GM19043 (cell line): ENCODE data around the gene ZFYVE1.
"Not testable (repeated sequence)": the region's sequence is repeated elsewhere in the genome, so short reads cannot be mapped to it uniquely, and the experiment has no call there.

ENCODE experiments used
- ATAC-seq: cut with Tn5 transposase; IDR thresholded peaks from one replicate; pipeline ENCODE4 v1.9.1; 2021; ENCODE audit warnings: low read depth; ENCODE audit not compliant: unreplicated experiment

The ZFYVE1 gene

DNA sequence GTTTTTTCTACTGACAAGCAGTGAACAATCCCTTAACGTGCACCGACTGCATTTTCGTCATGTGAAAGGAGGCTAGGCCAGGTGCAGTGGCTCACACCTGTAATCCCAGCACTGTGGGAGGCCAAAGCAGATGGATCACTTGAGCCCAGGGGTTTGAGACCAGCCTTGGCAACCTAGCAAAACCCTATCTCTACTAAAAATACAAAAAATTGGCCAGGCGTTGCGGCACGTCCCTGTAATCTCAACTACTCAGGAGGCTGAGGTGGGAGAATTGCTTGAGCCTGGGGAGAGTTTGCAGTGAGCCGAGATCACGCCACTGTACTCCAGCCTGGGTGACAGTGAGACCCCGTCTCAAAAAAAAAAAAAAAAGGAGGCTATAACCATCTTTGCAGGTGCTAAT, 22.3 kb downstream of the ZFYVE1 start:
- not testable (repeated sequence) for ATAC-seq

DNA sequence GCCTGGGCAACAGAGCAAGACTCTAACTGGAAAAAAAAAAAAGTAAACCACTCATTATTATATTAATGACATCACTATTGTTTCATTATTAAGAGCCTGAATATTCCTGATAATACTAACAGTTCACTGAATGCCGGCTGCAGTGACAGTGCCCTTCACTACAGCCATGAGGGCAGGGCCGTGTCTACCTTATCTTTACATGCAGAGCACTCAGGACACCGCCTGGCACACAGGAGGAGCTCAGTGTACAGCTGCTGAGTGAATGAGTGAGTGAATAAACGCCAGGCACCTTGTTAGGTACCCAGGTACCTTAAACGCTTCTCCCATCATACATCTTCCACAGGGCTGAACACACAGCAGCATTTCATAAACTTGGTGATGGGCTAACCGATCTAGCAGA, 23.2 kb downstream of the ZFYVE1 start:
- ATAC-seq, result no peak

DNA sequence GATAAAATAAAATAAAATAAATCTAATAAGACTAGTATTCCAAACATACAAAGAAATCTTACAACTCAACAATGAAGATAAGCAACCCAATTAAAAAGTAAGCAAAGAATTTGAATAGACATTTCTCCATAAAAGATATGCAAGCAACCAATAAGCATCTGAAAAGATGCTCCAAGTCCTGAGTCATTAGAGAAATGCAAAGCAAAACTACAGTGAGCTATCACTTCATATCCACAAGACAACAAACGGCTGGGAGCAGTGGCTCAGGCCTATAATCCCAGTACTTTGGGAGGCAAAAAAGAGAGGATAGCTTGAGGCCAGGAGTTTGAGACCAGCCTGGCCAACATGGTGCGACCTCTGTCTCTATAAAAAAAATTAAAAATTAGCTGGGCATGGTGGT, 26.8 kb downstream of the ZFYVE1 start:
- ATAC-seq, result no peak

DNA sequence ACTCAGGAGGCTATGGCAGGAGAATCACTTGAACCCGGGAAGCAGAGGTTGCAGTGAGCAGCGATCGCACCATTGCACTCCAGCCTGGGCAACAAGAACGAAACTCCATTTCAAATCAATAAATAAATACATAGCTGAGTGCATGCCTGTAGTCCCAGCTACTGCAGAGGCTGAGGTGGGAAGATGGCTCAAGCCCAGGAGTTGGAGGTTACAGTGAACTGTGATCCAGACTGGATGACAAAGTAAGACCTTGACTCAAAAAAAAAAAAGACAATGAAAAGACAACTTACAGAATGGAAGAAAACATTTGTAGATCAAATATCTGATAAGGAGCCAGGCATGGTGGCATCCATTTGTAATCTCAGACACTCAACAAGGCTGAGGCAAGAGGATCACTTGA, 27.6 kb downstream of the ZFYVE1 start:
- ATAC-seq, result no peak

DNA sequence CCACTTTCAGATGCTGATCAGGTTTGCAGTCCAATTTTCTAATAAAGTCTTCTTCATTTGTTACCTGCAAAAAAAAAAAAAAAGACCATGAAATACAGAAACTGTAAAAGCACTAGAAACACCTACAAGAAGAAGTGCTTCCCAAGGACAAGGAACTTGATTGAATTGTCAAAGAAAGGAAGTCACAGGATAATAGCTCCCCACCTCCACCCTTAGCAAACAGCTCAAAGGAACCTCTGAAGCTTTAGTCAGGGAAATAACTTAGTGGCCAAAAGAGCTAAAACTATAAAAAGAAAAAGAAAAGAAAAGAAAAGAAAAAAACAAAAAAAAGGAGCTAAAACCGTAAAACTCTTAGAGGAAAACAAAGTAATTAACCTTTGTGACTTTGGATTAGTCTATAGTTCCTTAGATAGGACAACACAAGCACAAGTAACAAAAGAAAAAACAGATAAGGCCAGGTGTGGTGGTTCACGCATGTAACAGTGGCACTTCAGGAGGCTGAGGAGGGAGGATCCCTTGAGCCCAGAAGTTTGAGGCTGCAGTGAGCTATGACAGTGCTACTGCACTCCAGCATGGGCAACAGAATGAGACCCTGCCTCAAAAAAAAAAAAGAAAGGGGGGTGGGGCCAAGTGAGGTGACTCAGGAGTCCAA, 28.5 kb downstream of the ZFYVE1 start:
- no peak for ATAC-seq

DNA sequence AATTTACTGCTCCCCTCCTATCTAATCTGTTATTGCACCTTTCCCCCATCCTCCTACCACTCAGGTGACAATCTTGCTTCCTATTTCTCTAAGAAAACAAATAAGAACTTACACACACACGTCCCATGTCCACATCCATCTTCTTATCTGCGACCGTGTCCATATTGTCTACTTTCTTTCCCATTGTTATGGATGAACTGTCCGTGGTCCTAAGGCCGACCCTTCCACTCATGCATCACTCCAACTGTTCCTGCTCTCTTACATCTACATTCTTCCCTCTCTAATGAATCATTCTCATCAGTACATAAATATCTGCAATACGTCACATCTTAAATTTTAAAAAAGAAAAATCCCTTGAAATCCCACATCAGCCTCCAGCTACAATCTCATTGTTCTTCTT, 30.0 kb downstream of the ZFYVE1 start:
- no peak for ATAC-seq

DNA sequence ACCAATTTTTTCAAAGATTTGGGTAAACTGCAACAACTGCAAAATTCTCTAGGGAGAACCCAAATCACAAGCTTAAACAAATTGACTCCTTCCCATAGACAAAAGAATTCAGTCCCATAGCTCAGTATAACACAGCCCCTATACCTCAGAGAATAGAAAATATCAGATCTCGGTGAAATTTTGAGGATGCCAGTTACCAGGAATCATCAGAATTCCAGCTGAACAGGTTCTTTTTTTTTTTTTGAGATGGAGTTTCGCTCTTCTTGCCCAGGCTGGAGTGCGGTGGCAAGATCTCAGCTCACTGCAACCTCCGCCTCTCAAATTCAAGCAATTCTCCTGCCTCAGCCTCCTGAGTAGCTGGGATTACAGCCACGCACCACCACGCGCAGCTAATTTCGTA, 36.7 kb downstream of the ZFYVE1 start:
- no peak for ATAC-seq

DNA sequence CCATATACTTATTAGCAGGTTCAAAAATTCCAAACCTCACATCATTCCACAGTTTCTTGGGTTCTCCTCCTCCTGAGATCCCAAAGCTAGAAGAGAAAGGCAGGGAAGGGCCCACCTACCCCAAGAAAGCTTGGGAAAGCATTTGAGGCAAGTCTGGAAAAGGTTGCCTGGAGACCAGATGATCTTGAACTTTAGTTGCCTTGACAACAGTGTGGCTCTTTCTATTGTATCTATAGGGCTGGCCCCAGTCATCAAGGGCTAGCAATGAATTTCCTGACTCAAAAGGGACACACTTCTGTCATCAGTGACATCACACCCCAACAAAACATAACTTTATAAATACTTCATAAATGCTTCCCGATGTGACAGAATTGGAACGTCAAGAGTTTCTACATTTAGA, 40.0 kb downstream of the ZFYVE1 start:
- ATAC-seq, result no peak

DNA sequence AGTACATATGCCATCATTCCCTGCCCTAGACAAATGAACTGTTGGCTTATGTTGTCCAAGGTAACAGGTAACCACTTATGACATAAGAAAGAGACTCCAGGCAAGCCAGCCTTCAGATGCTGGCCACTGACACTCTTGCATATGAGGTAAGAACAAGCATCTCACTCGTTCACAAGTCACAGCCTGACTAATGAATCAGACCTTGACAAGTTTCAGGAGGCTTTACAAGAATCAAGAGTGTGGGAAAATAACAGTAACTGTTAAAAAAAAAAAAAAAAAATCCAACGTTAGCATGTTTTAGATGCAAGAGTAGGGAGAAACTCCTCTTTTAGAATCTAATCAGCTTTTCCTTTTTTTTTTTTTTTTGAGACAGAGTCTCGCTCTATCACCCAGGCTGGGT, 40.7 kb downstream of the ZFYVE1 start:
- no peak for ATAC-seq

DNA sequence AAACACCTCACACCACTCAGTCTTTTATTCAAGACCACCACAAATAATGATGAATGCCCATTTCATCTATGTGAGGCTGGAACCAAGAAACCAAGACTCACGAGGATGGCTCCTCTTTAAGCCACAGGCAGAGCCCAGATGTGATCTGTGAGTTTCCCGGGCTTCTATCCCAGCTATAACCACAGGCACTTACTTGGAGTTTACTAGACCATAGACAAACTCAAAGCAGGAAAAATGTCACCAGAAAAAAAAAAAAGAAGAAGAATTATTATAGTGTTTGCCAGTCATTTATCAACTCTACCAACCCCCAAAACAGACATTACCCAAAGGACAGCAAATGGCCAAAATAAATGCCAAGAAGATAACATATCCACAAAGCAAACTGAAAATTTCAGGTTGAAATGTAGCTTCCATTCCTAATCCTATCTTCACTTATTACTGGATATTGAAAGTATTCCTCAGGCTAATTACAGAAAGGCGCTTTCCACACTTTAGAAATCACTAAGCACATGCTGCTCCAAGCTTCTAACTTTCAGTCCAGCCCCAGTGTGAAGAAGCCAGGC, 44.7 kb downstream of the ZFYVE1 start:
- no peak for ATAC-seq

DNA sequence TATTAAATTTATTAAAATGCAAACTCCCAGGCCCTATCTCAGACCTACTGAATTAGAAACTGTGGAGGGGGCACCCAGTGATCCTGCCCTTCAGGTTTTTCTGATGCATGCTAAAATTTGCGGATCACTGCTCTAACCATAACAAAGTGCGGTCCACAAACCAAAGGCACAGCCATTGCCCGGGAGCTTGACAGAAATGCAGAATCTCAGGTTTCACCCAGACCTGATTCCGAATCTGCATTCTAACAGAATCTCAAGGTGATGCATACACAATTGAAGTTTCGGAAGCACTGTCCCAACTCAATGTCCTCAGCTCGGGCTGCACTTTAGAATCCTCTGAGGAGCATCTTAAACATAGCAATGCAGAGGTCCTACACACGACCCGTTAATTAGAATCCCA, 46.0 kb downstream of the ZFYVE1 start:
- ATAC-seq, result no peak

DNA sequence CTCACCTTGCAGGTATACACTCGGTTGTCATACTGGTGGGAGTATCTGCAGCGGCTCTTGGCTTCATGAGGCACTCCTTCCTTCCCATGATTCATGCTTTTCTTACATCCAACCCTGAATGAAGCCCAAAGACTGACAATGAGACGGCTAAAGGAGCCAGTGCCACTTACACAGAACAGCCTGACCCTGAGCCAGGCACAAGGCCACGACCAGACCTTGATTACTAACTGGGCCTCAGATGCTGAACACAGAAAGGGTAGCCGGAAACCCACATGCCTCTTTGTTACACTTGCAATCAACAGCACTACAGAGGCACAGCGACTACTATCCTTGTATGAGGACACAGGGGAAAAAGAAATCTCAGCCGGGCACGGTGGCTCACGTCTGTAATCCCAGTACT, 48.0 kb downstream of the ZFYVE1 start:
- no peak for ATAC-seq

DNA sequence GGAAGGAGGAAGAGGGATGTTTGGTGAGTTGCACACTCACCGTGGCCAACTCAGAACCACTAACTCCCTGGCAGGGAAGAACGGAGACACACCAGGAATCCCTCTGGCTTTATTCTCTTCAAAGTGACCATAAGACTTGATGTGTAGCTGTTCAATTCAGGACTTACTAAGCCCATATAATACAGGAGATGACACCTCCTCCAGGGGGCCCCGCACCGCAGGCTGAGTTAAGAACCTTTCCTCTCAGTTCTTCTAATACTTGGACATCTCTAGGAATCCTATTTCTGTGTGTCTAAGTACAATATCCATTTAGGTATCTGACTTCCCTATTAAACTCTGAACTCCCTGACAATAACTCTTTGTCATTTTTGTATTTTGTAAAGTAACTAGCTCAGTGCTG, 51.1 kb downstream of the ZFYVE1 start:
- ATAC-seq, result no peak

DNA sequence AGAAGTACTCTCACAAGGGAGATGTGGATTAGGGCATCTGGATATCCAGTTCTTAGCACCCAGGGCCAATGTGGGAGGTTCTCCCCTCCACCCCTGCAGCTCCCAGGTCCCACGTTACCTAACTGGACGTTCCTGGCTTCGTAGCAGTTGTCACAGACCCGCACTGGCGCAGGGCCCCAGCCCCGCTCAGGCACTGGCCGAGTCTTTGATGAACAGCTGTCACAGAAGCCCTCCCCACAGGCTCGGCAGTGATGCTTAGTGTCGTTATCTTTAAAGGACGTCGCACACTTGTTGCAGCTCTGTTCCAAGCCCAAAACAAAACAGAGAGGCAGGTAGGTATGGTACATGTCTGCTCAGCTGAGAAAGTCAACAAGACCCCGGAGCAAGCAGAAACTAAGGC, 52.2 kb downstream of the ZFYVE1 start:
- ATAC-seq, result no peak

DNA sequence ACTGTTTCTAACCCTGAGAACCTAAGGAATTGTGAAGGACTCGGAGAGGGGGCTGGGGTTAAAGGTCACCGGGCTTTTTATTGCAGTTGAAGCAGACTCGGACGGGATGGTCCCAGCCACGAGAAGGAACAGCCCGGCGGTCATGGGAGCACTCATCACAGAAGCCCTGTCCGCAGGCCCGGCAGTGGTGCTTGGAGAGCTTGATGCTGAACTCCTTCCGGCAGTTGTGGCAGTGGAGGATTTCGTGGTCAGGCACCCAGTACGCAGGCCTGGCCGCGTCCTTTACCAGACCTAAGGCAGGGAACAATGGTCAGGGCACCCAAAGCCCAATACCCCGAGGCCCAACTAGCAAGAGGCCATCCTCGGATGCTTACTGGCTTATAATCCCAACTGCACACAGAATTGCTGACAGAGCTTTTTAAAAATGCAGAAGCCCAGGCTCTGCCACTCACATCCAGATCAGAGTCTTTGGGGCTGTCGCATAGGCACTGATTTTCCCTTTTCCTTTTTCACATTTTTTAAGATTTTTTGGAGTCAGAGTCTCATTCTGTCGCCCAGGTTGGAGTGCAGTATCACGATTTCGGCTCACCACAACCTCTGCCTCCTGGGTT, 56.0 kb downstream of the ZFYVE1 start:
- ATAC-seq, result no peak

DNA sequence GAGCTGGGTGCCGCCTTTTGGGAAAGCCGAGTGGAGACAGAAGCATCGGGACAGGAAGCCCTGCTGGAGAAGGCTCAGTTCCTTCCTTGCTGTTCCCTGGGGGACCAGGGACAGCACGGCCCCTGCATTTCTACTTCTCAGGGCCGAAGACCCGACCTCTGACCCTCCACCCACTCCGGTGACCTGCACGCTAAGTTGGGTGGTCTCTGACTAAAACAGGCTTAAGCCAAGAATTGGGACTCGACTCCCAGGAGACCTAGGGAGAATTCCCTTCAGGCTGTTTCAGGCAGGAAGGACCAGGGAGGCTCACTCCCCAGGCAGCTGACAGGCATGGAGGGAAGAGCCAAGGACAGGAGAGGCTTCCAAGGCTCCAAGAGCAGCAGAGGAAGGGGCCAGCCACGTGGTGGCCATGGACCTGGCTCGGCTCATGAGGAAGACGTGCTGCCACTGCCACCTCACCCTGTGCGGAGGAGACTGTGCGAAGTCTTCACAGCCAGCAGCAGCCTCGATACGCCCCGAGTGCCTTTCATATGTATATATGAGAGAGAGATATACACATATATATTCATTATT, 56.8 kb downstream of the ZFYVE1 start:
- no peak for ATAC-seq

DNA sequence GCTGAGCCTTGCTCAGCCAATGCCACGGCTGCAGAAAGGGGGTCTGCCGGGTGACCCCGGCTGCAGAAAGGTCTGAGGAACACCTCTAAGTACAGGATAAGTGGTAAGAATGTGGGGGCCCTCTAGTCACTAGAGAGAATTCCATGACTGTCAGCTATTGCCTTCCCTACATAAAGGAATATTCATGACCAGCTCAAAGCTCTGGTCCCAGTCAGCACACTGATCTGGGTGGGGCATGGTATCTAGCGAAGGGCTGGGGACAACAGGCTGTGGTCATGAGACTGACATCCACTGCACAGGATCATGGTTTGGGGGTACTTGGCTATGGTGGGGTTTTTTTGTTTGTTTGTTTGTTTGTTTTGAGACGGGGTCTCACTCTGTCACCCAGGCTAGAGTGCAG, 58.6 kb downstream of the ZFYVE1 start:
- no peak for ATAC-seq

DNA sequence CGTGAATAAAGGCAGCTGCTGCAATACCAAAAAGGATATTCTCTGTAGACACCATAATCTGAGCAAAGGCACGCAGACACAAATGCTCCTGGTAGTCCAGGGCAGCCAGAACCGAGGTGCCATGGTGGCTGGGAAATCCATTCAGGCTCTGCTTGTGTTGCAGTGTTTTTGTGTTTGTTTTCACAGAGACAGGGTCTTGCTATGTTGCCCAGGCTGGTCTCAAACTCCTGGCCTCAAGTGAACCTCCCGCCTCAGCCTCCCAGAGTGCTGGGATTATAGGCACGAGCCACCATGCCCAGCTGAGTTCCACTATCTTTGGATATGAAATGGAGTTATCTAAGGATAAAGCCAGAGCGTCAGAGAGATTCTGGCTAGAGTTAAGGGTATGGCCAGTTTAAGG, 60.9 kb downstream of the ZFYVE1 start:
- no peak for ATAC-seq

DNA sequence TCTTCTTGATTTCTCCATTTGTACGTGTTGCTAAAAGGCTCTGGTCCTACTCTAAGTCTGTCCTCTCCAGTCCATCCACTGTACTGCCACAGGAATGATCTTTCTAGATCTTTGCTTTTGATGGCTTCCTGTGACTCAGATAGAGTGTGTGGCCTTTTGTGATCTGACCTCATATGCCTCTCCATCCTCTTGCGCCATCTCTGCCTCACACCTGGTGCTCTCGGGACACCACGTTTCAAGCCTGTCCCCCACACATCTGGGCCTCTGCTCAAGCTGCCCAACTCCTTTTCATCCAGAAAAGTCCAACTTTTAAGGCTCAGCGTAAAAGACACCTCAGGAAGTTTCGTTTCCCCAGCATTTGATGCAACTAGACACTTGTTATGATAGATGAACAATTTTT, 61.7 kb downstream of the ZFYVE1 start:
- no peak for ATAC-seq

DNA sequence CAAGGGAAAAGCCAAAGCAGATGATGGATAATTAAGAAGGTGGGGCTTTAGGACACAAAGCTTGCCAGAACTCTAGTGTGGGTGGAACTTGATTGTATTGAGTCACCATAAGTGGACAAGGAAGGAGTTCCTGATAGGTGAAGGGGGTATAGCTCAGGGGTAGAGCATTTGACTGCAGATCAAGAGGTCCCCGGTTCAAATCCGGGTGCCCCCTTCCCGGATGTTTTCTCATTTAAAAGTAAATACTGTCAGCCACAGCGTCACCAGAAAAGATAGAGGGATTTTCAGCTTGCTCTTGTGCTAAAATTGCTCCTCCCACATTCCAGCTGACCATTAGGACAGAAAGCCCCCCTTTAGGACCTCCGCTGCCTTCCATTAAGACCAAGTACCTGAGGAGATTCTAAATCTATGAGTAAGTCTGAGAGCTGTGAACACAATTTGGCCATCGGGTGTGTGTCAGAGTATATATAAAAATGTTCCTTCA, 64.0 kb downstream of the ZFYVE1 start:
- no peak for ATAC-seq

DNA sequence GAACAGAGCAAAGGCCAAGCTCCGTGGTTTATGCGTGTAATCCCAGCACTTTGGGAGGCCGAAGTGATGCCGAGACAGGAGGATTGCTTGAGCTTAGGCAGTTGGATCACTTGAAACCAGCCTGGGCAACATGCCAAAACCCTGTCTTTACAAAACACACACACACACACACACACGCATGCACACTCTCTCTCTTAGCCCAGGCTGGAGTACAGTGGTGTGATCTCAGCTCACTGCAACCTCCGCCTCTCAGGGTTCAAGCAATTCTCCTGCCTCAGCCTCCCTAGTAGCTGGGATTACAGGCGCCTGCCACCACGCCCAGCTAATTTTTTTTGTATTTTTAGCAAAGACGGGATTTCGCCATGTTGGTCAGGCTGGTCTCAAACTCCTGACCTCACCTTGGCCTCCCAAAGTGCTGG, 64.6 kb downstream of the ZFYVE1 start:
- ATAC-seq, result not testable (repeated sequence)
